Left cardiac atrium (tissue), 4 donors: Measurements from ENCODE around the gene SPATA45. TPM values are rescaled to one million over a fixed set of nuclear protein-coding genes. Genes with fewer than 3 reads are reported as not detected.

Experiments used
- ATAC-seq, 2 donors: fragments of 200-7000 bp; cut with Tn5 transposase; one replicate each; pipeline ENCODE4 v1.9.1; 2020; ENCODE audit warnings: mild to moderate bottlenecking in 2 of 2, moderate library complexity in 2 of 2
- DNase-seq: peaks from one replicate; pipeline ENCODE4 v3.0.0-alpha.2; 2020
- intact Hi-C, 2 donors: fragments of 100-400 bp; cut with DNase I; formaldehyde crosslinking; loops; one replicate each; pipeline versions ENCODE4 v1.14.1 to v1.15.1; 2022 to 2023
- total RNA-seq, 2 donors: library from RNA; stranded (reverse); fragmentation: NEBNext Ultra II Directional; extraction: Animal tissue kit (Norgen Biotek cat#: 25700); gene quantifications; one replicate each; pipeline ENCODE4 v1.2.1, GENCODE V29; 2021
- donor health status: DM: no; HTN: yes; CAD: no.
- donor health status: DM: no; HTN: yes; CAD: no; lungs with severe emphysema.
- donor health status: DM: yes; HTN: yes; CAD: no.
- donor health status: Dilated cardiomyopathy.

SPATA45 gene
- total RNA-seq, 2 donors from 2014 or later = not detected

DNA sequence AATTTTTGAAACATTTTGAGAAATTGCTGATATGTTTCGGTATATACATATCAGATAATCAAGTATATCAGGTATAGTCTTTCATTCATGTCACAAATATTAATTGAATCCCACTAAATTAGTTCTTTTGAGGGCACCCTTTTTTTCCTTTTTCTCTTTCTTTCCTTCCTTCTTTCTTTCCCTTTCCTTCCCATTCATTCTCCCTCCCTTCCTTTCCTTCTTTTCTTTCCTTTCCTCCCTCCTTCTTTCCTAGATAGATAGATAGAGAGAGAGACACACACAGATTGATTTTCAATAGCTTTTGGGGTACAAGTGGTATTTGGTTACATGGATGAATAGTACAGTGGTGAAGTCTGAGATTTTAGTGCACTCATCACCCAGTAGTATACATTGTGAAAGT, 61.6 kb downstream of the SPATA45 start:
- intact Hi-C loops = loop anchor here in 1 of 2 donors (10.0 kb wide), 2 partner anchors 121 to 321 kb away; no protein-coding TSS in a partner anchor
- DNase-seq = no peak
- ATAC-seq = no peak

- DNase-seq (no peak), ATAC-seq (no peak)
- intact Hi-C loops = loop anchor here (2.0 to 10.0 kb wide), 4 partner anchors 119 to 319 kb away; no protein-coding TSS in a partner anchor
Measured at GRCh38 chr1:212783976-212784375, 63.5 kb downstream of the SPATA45 start.

DNA sequence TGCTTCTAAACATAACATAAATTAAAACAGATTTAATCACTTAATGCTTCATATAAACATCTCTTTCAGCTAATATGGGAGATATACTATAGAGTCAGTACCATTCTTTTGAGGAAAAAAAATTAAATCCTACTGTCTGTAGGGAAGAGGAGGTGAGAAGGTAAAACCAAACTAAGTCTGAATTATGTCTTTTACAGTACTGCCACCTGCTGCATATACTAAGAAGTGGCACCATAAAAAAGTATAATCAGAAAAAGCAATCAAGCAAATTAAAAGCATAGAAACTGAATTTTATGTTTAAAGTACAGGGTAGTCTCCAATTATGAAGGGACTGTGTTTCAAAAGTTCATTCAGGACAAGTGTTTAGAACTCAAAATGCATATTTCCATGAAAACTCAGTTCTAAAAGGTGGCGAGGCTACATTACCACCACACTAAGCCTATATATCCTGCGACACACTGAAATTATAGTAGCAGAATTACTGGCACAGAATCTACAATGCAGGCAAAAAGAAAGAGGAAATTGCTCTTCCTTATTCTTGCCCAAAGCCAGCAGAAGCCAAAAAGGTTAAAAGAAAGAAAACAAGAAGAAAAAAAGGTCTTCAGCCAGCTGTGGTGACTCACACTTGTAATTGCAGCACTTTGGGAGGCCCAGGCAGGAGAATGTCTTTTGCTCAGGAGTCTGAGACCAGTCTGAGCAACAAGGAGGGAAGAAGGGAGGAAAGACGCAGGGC, 64.9 kb downstream of the SPATA45 start:
- intact Hi-C loops = loop anchor here (2.0 to 10.0 kb wide), 4 partner anchors 118 to 318 kb away; no protein-coding TSS in a partner anchor
- no peak for DNase-seq
- ATAC-seq = peak; percentile 50 to 67

DNA sequence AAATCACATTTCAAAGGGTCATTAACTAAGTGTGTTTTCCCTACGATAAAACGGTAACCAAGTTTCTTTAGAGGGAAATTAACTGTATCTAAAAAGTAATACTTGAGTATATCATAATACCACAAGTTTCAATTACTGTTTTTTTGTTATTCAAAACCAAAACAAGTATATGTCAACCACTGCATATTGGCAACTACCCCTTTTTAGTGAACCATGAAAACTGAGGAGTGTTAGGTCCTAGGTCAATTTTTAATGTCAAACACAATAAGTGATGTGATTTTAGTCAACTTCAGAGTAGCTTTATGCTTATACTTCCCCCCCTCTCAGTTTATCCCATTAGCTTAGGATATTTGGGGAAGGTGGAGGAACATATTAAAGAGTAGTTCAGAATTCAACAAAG, 66.2 kb downstream of the SPATA45 start:
- intact Hi-C loops = loop anchor here (5.0 to 10.0 kb wide), 3 partner anchors 116 to 316 kb away; no protein-coding TSS in a partner anchor
- DNase-seq (no peak), ATAC-seq (no peak)

GRCh38 chr1:212780759-212781158, 66.7 kb downstream of the SPATA45 start:
- no peak for ATAC-seq
- no peak for DNase-seq
- intact Hi-C loops = loop anchor here (5.0 to 10.0 kb wide), 3 partner anchors 116 to 316 kb away; no protein-coding TSS in a partner anchor

Other genes with a start within 250 kb of the SPATA45 start
- 10 to 100 TPM; 19.2 to 30.7 TPM for gene ATF3, start 238.9 kb downstream of the SPATA45 start, total RNA-seq
- 1 to 10 TPM; 3.9 to 8.1 TPM for gene BATF3, start 147.8 kb downstream of the SPATA45 start, total RNA-seq
- 10 to 100 TPM; 28.1 to 30.2 TPM for gene NSL1, start 55.9 kb downstream of the SPATA45 start, total RNA-seq
- gene TATDN3, start 55.8 kb downstream of the SPATA45 start, total RNA-seq = 10 to 100 TPM; 18.8 to 22.1 TPM
- gene FLVCR1, start 10.6 kb upstream of the SPATA45 start, total RNA-seq = 1 to 10 TPM; 2.3 to 4.9 TPM
- gene VASH2, start 102.9 kb upstream of the SPATA45 start, total RNA-seq = 1 to 10 TPM; 1.8 to 3.7 TPM
- gene ANGEL2, start 168.2 kb upstream of the SPATA45 start, total RNA-seq = 10 to 100 TPM; 18.8 TPM
- 10 to 100 TPM in 1 of 2 donors, 1 to 10 TPM in 1; 10.0 to 11.8 TPM for gene RPS6KC1, start 203.6 kb upstream of the SPATA45 start, total RNA-seq